Peyer's patch (tissue), 4 donors: ENCODE results near the gene LIG1. TPM values are rescaled to one million over a fixed set of nuclear protein-coding genes. Genes with fewer than 3 reads are reported as not detected.

Experiments used
- DNase-seq, 3 donors: peaks; one replicate each; pipeline ENCODE4 v3.0.0-alpha.2; 2017 to 2019
- H3K27ac ChIP-seq, 4 donors: fragments of 200-600 bp; sonication (generic); one replicate each; pipeline ENCODE4 v1.5.1; 2016 to 2019
- H3K27me3 ChIP-seq, 2 donors: fragments of 200-600 bp; sonication (generic); one replicate each; pipeline ENCODE4 v1.5.1; 2019
- H3K36me3 ChIP-seq, 3 donors: fragments of 200-600 bp; sonication (generic); one replicate each; pipeline ENCODE4 v1.5.1; 2016 to 2019
- H3K4me1 ChIP-seq, 4 donors: fragments of 200-600 bp; sonication (generic); one replicate each; pipeline ENCODE4 v1.5.1; 2016 to 2019
- H3K4me3 ChIP-seq, 4 donors: fragments of 200-600 bp; sonication (generic); 1 replicate in 3 of 4; 2 replicates in 1 of 4; pipeline ENCODE4 v1.5.1; 2016 to 2019; ENCODE audit warnings: mild to moderate bottlenecking in 1 of 4
- H3K9me3 ChIP-seq, 4 donors: fragments of 200-600 bp; sonication (generic); one replicate each; pipeline ENCODE4 v1.5.1; 2016 to 2019; ENCODE audit warnings: mild to moderate bottlenecking in 1 of 4
- POLR2A ChIP-seq, 2 donors: fragments of 450-650 bp; IDR thresholded peaks; one replicate each; pipeline ENCODE4 v1.5.1; 2017; ENCODE audit warnings: antibody characterized with exemption in 2 of 2, mild to moderate bottlenecking in 2 of 2, moderate library complexity in 2 of 2
- total RNA-seq, 4 donors: library from RNA; depleted of rRNA; stranded (reverse); fragments of >200 nt; gene quantifications; one replicate each; pipeline ENCODE4 v1.1.0, GENCODE V29; 2016
- TF ChIP-seq, protein P1 (sequence below), 6 experiments: fragments of 450-650 bp in 4 of 6; fragments of 200-600 bp in 2 of 6; sonication (generic) in 1 of 6; IDR thresholded peaks; one replicate each; pipeline ENCODE4 v1.5.1; 2017 to 2019; ENCODE audit warnings: antibody characterized with exemption in 6 of 6, mild to moderate bottlenecking in 3 of 6, moderate library complexity in 1 of 6

The LIG1 gene
- total RNA-seq, 4 donors from 2014 or later, result 30.3 to 104 (median 32.9) TPM

DNA sequence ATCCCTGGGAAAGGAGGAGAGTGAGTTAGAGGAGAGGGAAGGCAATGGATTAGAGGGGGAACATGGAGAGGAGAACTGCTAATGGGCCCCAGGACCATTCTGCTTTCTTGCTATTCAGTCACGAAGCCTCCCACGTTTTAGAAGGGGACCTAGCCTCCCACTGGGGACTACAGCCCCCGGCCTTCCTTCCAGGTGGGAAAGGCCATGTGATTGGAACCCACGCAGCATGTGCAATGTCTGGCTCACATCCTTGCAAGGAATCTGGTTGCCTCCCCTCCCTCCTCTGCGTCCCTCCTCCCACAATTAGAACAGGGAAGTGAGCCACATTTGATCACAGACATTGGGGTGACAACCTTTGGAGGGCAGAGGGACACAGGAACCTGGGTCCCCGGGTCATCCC lies 37.0 kb downstream of the LIG1 start:
- Histone ChIP-seq H3K4me3 (no peak overlapping the region), H3K27ac (no peak overlapping the region), H3K36me3 (peaks cover 0 to 10% (median 0%) of the 10 kb centered on the region in 3 donors), H3K9me3 (no peaks in the 10 kb centered on the region), H3K4me1 (no peaks in the 10 kb centered on the region), H3K27me3 (no peaks in the 10 kb centered on the region)
- no peak for DNase-seq
- TF ChIP-seq, protein P1, sequence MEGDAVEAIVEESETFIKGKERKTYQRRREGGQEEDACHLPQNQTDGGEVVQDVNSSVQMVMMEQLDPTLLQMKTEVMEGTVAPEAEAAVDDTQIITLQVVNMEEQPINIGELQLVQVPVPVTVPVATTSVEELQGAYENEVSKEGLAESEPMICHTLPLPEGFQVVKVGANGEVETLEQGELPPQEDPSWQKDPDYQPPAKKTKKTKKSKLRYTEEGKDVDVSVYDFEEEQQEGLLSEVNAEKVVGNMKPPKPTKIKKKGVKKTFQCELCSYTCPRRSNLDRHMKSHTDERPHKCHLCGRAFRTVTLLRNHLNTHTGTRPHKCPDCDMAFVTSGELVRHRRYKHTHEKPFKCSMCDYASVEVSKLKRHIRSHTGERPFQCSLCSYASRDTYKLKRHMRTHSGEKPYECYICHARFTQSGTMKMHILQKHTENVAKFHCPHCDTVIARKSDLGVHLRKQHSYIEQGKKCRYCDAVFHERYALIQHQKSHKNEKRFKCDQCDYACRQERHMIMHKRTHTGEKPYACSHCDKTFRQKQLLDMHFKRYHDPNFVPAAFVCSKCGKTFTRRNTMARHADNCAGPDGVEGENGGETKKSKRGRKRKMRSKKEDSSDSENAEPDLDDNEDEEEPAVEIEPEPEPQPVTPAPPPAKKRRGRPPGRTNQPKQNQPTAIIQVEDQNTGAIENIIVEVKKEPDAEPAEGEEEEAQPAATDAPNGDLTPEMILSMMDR (IDR thresholded peaks at IDR 0.05), result no peak
- no peak for TF ChIP-seq POLR2A (IDR thresholded peaks at IDR 0.05)

DNA sequence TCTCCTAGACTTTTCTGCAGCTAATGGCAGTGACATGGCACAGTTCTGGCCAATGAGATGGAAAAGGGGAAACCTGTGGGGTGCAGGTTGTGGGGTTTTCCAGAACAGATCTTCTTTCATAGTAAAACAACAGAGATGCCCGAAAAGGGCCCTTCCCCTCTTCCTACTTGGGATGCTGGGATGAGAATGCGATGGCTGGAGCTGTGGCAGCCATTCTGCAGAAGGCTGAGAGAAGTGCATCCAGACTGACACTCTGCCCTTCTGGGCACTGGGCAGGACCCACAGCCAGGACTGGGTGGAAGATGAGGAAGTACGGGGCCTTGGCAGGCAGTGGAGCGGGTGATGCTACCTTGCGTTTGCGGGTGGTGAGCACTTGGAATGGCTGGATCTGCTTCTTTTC lies 42.6 kb downstream of the LIG1 start:
- no peaks in the 10 kb centered on the region for H3K9me3 ChIP-seq
- DNase-seq, result no peak
- H3K27ac ChIP-seq, result no peak overlapping the region
- H3K36me3 ChIP-seq, result peaks cover 0 to 26% (median 0%) of the 10 kb centered on the region in 3 donors
- H3K4me3 ChIP-seq, result no peak overlapping the region
- TF ChIP-seq, protein P1 (IDR thresholded peaks at IDR 0.05), result no peak
- no peak for TF ChIP-seq POLR2A (IDR thresholded peaks at IDR 0.05)
- H3K4me1 ChIP-seq, result no peaks in the 10 kb centered on the region
- no peaks in the 10 kb centered on the region for H3K27me3 ChIP-seq

GRCh38 chr19:48123907-48124651 lies 46.1 kb downstream of the LIG1 start:
- peaks cover 0 to 18% (median 0%) of the 10 kb centered on the region in 3 donors for H3K36me3 ChIP-seq

DNA sequence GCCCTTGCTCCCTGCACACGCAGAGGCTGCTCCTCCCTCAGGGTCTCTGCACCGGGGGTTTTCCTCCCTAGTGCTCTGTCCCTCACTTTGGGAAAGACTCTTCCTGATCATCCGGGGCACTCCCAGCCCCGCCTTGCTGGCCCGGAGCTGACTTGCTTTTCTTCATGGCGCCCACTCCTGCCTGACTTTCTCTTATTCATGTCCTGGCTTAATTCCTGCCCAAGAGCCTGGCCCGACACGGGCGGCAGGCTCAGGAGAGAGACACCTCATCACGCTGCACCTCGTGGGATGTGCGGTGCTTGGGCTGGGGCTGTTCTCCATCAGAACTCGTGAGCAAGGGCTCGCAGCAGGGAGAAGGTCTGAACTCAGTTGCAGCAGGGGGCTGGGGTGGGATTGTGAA lies 47.7 kb downstream of the LIG1 start:
- Histone ChIP-seq H3K9me3 (no peaks in the 10 kb centered on the region), H3K4me3 (no peak overlapping the region), H3K27ac (no peak overlapping the region), H3K4me1 (peaks cover 0 to 3% (median 0%) of the 10 kb centered on the region in 4 donors), H3K27me3 (no peaks in the 10 kb centered on the region), H3K36me3 (peaks cover 0 to 9% (median 0%) of the 10 kb centered on the region in 3 donors)
- no peak for DNase-seq
- no peak for TF ChIP-seq POLR2A (IDR thresholded peaks at IDR 0.05)
- TF ChIP-seq, protein P1 (IDR thresholded peaks at IDR 0.05), result no peak

More at GRCh38 chr19:48123907-48124651, 46.1 kb downstream of the LIG1 start:
- H3K4me1 ChIP-seq, result peaks cover 0 to 3% (median 0%) of the 10 kb centered on the region in 4 donors
- H3K4me3 ChIP-seq, result no peak overlapping the region
- H3K27me3 ChIP-seq, result no peaks in the 10 kb centered on the region
- DNase-seq, result no peak
- no peak overlapping the region for H3K27ac ChIP-seq
- H3K9me3 ChIP-seq, result no peaks in the 10 kb centered on the region
- TF ChIP-seq, protein P1 (IDR thresholded peaks at IDR 0.05), result no peak
- TF ChIP-seq POLR2A (IDR thresholded peaks at IDR 0.05), result no peak

- Histone ChIP-seq H3K27ac (no peak overlapping the region), H3K4me1 (peaks cover 0 to 3% (median 0%) of the 10 kb centered on the region in 4 donors), H3K36me3 (peaks cover 0 to 4% (median 0%) of the 10 kb centered on the region in 3 donors), H3K9me3 (no peaks in the 10 kb centered on the region), H3K4me3 (no peak overlapping the region), H3K27me3 (no peaks in the 10 kb centered on the region)
- DNase-seq, result peak in 1 of 3 donors; percentile 26
- TF ChIP-seq, protein P1 (IDR thresholded peaks at IDR 0.05), result no peak
- no peak for TF ChIP-seq POLR2A (IDR thresholded peaks at IDR 0.05)
Observed at GRCh38 chr19:48121909-48122371, 48.2 kb downstream of the LIG1 start.
